Subcutaneous adipose tissue (tissue), 4 donors: ENCODE data around the gene CCDC148. TPM values are rescaled to one million over a fixed set of nuclear protein-coding genes. Genes with fewer than 3 reads are reported as not detected.

ENCODE experiments used
- CTCF ChIP-seq: fragments of 450-650 bp; IDR thresholded peaks from one replicate; pipeline ENCODE4 v1.5.1; 2016; ENCODE audit warnings: low read depth, mild to moderate bottlenecking, control low read depth, antibody characterized with exemption, moderate library complexity
- total RNA-seq, 4 donors: library from RNA; depleted of rRNA; stranded (reverse); fragments of >200 nt; gene quantifications; one replicate each; pipeline ENCODE4 v1.1.0, GENCODE V29; 2016

Gene CCDC148
- total RNA-seq, 4 donors from 2014 or later, result 0.51 to 2.0 (median 1.3) TPM

DNA sequence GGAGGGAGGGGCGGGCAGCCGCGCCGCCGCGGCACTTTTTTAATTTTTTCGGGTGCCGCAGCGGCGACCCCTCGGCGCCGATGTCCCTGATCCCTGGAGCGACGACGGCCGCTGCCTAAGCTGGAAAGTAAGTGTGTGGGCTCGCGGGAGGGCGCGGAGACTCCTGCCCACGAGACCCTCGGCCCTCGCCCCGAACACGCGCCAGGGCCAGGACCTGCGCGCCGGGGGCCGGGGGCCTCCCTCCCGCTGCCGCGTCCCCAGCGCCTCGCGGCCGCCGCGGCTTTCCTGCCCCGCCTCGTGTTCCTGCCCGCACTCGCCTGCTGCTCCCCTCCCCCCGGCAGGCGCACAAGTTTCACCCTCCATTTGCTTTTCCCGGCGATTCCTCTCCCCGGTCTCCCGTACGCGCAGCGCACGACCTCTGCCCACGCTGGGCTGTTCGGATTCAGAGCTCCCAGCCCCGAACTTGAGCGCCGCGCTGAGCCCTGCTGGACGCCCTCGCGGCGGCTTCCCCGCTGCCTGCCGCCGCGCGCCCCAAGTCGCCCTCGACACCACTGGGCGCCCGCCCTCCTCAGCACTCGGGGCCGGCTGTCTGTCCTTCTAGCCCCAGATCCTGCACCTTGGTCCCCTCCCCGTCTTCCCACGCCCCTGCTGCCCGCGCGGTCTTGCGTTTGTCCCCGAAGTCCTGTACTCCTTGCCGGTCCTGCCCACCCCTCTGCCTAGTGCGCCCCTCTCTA is 706 bp upstream of the CCDC148 start:
- no peak for TF ChIP-seq CTCF

DNA sequence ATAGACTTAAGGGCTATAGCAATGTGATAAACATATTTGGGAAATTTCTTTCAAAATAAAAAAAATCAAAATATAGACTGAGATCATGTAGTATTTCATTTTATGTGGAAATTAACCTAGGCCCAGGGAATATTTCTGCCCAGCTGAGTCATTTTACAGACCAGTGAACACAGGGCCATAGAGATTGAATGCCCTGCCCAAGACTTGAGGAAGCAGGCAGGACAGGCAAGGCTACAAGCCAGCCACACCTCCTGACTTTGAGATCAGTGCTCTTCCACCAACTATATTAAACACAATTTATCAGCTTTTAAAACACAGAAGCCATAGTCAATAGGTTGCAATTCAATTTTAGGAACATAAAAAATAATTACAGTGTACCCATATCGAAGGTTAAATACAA is 12.9 kb downstream of the CCDC148 start:
- TF ChIP-seq CTCF, result no peak

- TF ChIP-seq CTCF, result no peak
Observed at GRCh38 chr2:158432117-158432516, 24.4 kb downstream of the CCDC148 start.

DNA sequence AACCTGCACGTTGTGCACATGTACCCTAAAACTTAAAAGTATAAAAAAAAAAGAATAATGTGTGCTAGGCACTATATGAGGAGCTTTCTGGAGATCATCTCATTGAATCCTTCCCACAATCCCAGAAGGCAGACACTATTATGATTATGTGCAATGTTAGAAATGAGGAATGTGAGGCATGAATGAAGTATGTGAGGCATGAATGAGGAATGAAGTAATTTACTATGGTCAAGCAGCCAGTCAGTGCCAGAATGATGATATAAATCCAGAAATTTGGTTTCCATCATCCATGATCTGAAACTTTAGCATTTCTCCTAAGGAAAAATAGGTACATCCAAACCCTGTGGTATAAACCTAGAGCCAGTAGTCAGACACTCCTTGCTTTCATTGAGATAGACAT is 42.0 kb downstream of the CCDC148 start:
- TF ChIP-seq CTCF, result no peak

DNA sequence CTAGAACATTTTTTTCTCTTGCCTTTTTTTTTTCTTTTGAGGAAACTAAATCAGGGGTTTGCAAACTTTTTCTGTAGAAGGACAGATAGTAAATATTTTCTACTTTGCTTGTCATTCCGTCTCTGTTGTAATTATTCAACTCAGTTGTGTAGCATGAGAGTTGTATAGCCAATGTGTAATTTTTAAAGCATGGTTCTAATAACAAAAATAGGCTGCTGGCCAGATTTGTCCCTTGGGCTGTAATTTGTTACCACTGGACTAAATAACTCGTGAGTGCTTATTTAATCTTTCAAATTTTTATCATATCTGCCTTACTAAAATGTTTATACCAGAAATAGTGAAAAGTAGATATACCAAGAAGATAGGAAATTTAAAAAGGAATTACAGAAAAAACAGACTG is 43.0 kb downstream of the CCDC148 start:
- TF ChIP-seq CTCF, result no peak

DNA sequence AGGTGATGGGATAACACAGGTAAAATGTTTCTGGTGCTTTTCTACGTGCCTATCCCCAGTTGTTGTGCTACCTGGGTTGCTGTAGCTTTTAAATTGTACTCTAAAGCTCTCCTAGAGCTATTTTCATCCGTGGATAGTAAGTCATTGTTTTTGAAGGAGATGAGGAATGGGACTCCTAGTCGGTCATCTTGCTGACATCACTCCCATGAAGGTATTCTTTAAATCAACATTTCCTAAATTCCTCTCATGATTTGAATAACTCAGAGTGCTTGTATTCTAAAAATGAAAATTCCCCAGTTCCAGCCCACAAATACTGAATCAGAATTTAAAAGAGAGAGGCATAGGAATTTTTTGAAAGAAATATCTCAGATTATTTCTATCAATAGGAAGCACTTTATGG is 44.3 kb downstream of the CCDC148 start:
- no peak for TF ChIP-seq CTCF

DNA sequence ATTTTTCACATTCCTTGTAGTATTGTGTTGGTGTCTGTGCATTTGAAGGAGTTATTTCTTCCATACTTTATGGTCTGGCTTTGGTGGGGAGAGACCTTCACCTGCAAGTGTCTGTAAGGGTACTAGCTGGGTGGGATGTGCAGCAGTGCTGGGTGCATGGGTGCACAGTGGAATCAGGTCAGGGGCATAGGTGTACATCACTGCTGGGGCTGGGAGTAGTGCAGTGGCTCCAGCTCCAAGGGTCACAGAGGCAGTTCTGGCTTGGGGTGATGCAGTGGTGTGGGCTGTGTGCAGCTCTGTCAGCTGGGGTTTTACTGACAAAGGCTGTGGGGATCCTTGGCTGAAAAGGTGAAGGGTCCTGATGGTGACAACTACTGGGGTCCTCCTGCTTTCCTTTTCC is 44.8 kb downstream of the CCDC148 start:
- no peak for TF ChIP-seq CTCF
